IMR-90 (cell line): ENCODE results near the gene PLA2G4B. TPM values are rescaled to one million over a fixed set of nuclear protein-coding genes. Genes with fewer than 3 reads are reported as not detected.

Experiments used
- ATAC-seq: fragments of 200-7000 bp; cut with Tn5 transposase; 2 replicates; pipeline ENCODE4 v1.9.1; 2020; ENCODE audit warnings: low read depth, mild to moderate bottlenecking, moderate library complexity
- BruUV-seq: library from RNA; stranded (reverse); fragments of 400-500 nt; replicated peaks from 2 replicates; lab custom pipeline; 2021; lab: Mats Ljungman, UMichigan
- CTCF ChIA-PET: fragments of 300-600 bp; formaldehyde crosslinking; extraction: SDS; loops from one replicate; lab custom pipeline; 2021; ENCODE audit warnings: antibody characterized with exemption; lab: Yijun Ruan, JAX
- POLR2A ChIA-PET: fragments of 300-600 bp; sonication (Branson Sonifier 250); formaldehyde crosslinking; loops from one replicate; lab custom pipeline; 2022; ENCODE audit warnings: antibody characterized with exemption; ENCODE audit not compliant: unreplicated experiment; lab: Charles Lee
- DNase-seq: peaks from one replicate; pipeline ENCODE4 v3.0.0; 2013
- H2AFZ ChIP-seq: replicated peaks from 2 replicates; pipeline ENCODE3; 2013; ENCODE audit warnings: low read length, mild to moderate bottlenecking; ENCODE audit not compliant: poor library complexity
- H2AK5ac ChIP-seq: 2 replicates; pipeline ENCODE4 v1.6.1; 2013; ENCODE audit warnings: low read depth, low read length, inconsistent platforms
- H2AK9ac ChIP-seq: replicated peaks from 2 replicates; pipeline ENCODE3; 2013; ENCODE audit warnings: mild to moderate bottlenecking, low read depth, low read length, moderate library complexity; ENCODE audit not compliant: poor library complexity
- H2BK120ac ChIP-seq: 2 replicates; pipeline ENCODE4 v1.6.1; 2013; ENCODE audit warnings: low read depth, low read length, inconsistent platforms
- H2BK15ac ChIP-seq: 3 replicates; pipeline ENCODE4 v1.6.1; 2013; ENCODE audit warnings: low read depth, low read length, inconsistent platforms
- H2BK20ac ChIP-seq: 2 replicates; pipeline ENCODE4 v1.6.1; 2013; ENCODE audit warnings: low read depth, mild to moderate bottlenecking, inconsistent platforms, low read length, moderate library complexity
- H2BK5ac ChIP-seq: 2 replicates; pipeline ENCODE4 v1.6.1; 2013; ENCODE audit warnings: mild to moderate bottlenecking, low read depth, low read length, inconsistent platforms; ENCODE audit not compliant: poor library complexity, severe bottlenecking
- H3K14ac ChIP-seq: replicated peaks from 2 replicates; pipeline ENCODE4 v1.6.1; 2013; ENCODE audit warnings: low read depth, low read length, inconsistent platforms
- H3K18ac ChIP-seq: 2 replicates; pipeline ENCODE4 v1.6.1; 2013; ENCODE audit warnings: low read depth, low read length, control low read depth
- H3K23ac ChIP-seq: 2 replicates; pipeline ENCODE4 v1.6.1; 2013; ENCODE audit warnings: low read depth, low read length, inconsistent platforms
- H3K27ac ChIP-seq: 2 replicates; pipeline ENCODE4 v1.5.1; 2013; ENCODE audit warnings: mild to moderate bottlenecking, control low read depth, low read length; ENCODE audit not compliant: insufficient read depth
- H3K27me3 ChIP-seq: 2 replicates; pipeline ENCODE4 v1.6.1; 2013; ENCODE audit warnings: low read length; ENCODE audit not compliant: control insufficient read depth, insufficient read depth
- H3K36me3 ChIP-seq: 2 replicates; pipeline ENCODE4 v1.6.1; 2013; ENCODE audit warnings: low read length, mixed read lengths; ENCODE audit not compliant: control insufficient read depth, insufficient read depth
- H3K4ac ChIP-seq: 2 replicates; pipeline ENCODE4 v1.6.1; 2013; ENCODE audit warnings: low read depth, low read length, inconsistent platforms
- H3K4me1 ChIP-seq: 2 replicates; pipeline ENCODE4 v1.6.1; 2013; ENCODE audit warnings: low read length, mixed read lengths; ENCODE audit not compliant: control insufficient read depth, insufficient read depth
- H3K4me2 ChIP-seq: 2 replicates; pipeline ENCODE4 v1.6.1; 2013; ENCODE audit warnings: low read depth, mild to moderate bottlenecking, control low read depth, low read length, moderate library complexity
- H3K4me3 ChIP-seq: 2 replicates; pipeline ENCODE4 v1.5.1; 2013; ENCODE audit warnings: low read depth, mild to moderate bottlenecking, control low read depth, low read length, moderate library complexity; ENCODE audit not compliant: insufficient read depth
- H3K56ac ChIP-seq: 2 replicates; pipeline ENCODE4 v1.6.1; 2013; ENCODE audit warnings: low read length, inconsistent platforms; ENCODE audit not compliant: insufficient read depth; ENCODE audit errors: extremely low read depth
- H3K79me1 ChIP-seq, 2 experiments: 2 replicates each; pipeline ENCODE4 v1.6.1; 2013; ENCODE audit warnings: low read length in 2 of 2, inconsistent platforms in 1 of 2, low read depth in 1 of 2
- H3K9ac ChIP-seq: 2 replicates; pipeline ENCODE4 v1.6.1; 2013; ENCODE audit warnings: low read depth, low read length, control low read depth
- H3K9me1 ChIP-seq: 2 replicates; pipeline ENCODE4 v1.6.1; 2013; ENCODE audit warnings: low read length, inconsistent platforms; ENCODE audit not compliant: insufficient read depth
- H3K9me3 ChIP-seq: 2 replicates; pipeline ENCODE4 v1.6.1; 2013; ENCODE audit warnings: low read length; ENCODE audit not compliant: control insufficient read depth, insufficient read depth
- H4K20me1 ChIP-seq: 2 replicates; pipeline ENCODE4 v1.6.1; 2013; ENCODE audit warnings: low read length, inconsistent platforms; ENCODE audit not compliant: insufficient read depth
- H4K5ac ChIP-seq: 2 replicates; pipeline ENCODE4 v1.6.1; 2013; ENCODE audit warnings: mild to moderate bottlenecking, low read depth, low read length, control low read depth
- H4K8ac ChIP-seq, 2 experiments: 2 replicates each; pipeline ENCODE4 v1.6.1; 2013; ENCODE audit warnings: low read depth in 2 of 2, low read length in 2 of 2, control low read depth in 1 of 2, inconsistent platforms in 1 of 2
- H4K91ac ChIP-seq: 2 replicates; pipeline ENCODE4 v1.6.1; 2013; ENCODE audit warnings: low read depth, low read length, inconsistent platforms; ENCODE audit not compliant: insufficient read depth
- BHLHE40 ChIP-seq: fragments of 150-350 bp; IDR thresholded peaks from 2 replicates; pipeline ENCODE4 v1.6.1; 2016; ENCODE audit warnings: mild to moderate bottlenecking, low read depth, low read length
- CEBPB ChIP-seq: IDR thresholded peaks from 2 replicates; pipeline ENCODE4 v1.6.1; 2012; ENCODE audit warnings: low read depth, low read length, improper control_type of control experiment
- CHD1 ChIP-seq: IDR thresholded peaks from 2 replicates; pipeline ENCODE4 v1.6.1; 2012; ENCODE audit warnings: low read depth, low read length, improper control_type of control experiment
- FOS ChIP-seq: fragments of 150-350 bp; IDR thresholded peaks from 2 replicates; pipeline ENCODE4 v1.6.1; 2016; ENCODE audit warnings: low read depth, low read length
- MAZ ChIP-seq: IDR thresholded peaks from 2 replicates; pipeline ENCODE4 v1.6.1; 2012; ENCODE audit warnings: low read depth, mild to moderate bottlenecking, low read length, improper control_type of control experiment, moderate library complexity, borderline replicate concordance
- RAD21 ChIP-seq: IDR thresholded peaks from 2 replicates; pipeline ENCODE4 v1.6.1; 2012; ENCODE audit warnings: low read length, improper control_type of control experiment
- RFX5 ChIP-seq: IDR thresholded peaks from 2 replicates; pipeline ENCODE4 v1.8.0; 2012; ENCODE audit warnings: low read depth, mild to moderate bottlenecking, low read length, moderate library complexity
- SMC3 ChIP-seq: fragments of 150-350 bp; IDR thresholded peaks from 2 replicates; pipeline ENCODE4 v1.6.1; 2016; ENCODE audit warnings: low read depth, mild to moderate bottlenecking, antibody characterized with exemption, low read length, moderate library complexity
- WGBS, 2 experiments: methylation state at CpG; one replicate each; pipeline versions ENCODE4 v1.1.5 to v1.1.7; 2013; ENCODE audit warnings: missing lambda C conversion rate in 2 of 2; ENCODE audit not compliant: insufficient read length in 1 of 2; ENCODE audit errors: extremely low coverage in 2 of 2; 5-methylcytosine and 5-hydroxymethylcytosine counted together
- dilution Hi-C: fragments of 300-500 bp; cut with HindIII; formaldehyde crosslinking; loops from one replicate; pipeline ENCODE4 v1.14.3; 2018; ENCODE audit warnings: low sequenced_read_pairs; ENCODE audit not compliant: unreplicated experiment
- in situ Hi-C: fragments of 300-500 bp; cut with MboI; formaldehyde crosslinking; loops from 3 replicates; pipeline ENCODE4 v1.14.3; 2019; ENCODE audit warnings: low sequenced_read_pairs, inconsistent platforms, mixed read lengths
- intact Hi-C: fragments of 100-400 bp; cut with micrococcal nuclease; formaldehyde crosslinking; loops from 2 replicates; pipeline ENCODE4 v1.10.0; 2022
- polyA plus RNA-seq, 3 experiments: library from polyadenylated mRNA; depleted of rRNA; stranded (reverse); fragments of >200 nt; gene quantifications; 2 replicates each; pipeline ENCODE4 v1.2.3, GENCODE V29; 2012; ENCODE audit warnings: low replicate concordance in 1 of 3
- total RNA-seq: library from RNA; depleted of rRNA; stranded (reverse); fragments of >200 nt; gene quantifications from 2 replicates; pipeline ENCODE4 v1.2.3, GENCODE V29; 2012

Gene PLA2G4B
- total and polyA plus RNA-seq, 2 of the 4 experiments (the other 2 are of a cell fraction) = 0.18 to 3.1 TPM

GRCh38 chr15:41870689-41871081, 32.0 kb downstream of the PLA2G4B start:
- H3K27me3 ChIP-seq = peaks cover 12% of the 10 kb centered on the region; the same call in 1 of the 2 replicates
- H2BK20ac ChIP-seq = no peak overlapping the region
- no peak overlapping the region for H3K4me2 ChIP-seq
- H3K9me1 ChIP-seq = 0 out of 2 replicates have a peak, but pooled peaks cover 2% of the 10 kb centered on the region
- H4K91ac ChIP-seq = no peak overlapping the region
- no peak overlapping the region for H2BK15ac ChIP-seq
- no peak overlapping the region for H4K8ac ChIP-seq
- DNase-seq (peak; percentile 93), ATAC-seq (peak; percentile 86)
- in situ Hi-C loops (no loop called here), dilution Hi-C loops (no loop called here), intact Hi-C loops (no loop called here)
- 9% methylated on average over 5 of the region's 9 CpGs; no CpG with 5 or more reads in 1 of the 2 experiments for WGBS, 2 experiments
- no peak overlapping the region for H2AK9ac ChIP-seq
- no peak overlapping the region for H3K4me3 ChIP-seq
- no TSS peak for BruUV-seq
- H3K4ac ChIP-seq = no peak overlapping the region
- peak overlapping the region; percentile 28 for H2AFZ ChIP-seq
- H3K27ac ChIP-seq = no peak overlapping the region
- peak overlapping the region; percentile 29; the same call in 1 of the 2 replicates for H2AK5ac ChIP-seq
- H3K14ac ChIP-seq = no peak overlapping the region
- no peak overlapping the region for H3K18ac ChIP-seq
- no peak overlapping the region for H3K23ac ChIP-seq
- CTCF ChIA-PET = no interaction called here
- POLR2A ChIA-PET = no interaction called here
- TF ChIP-seq CEBPB (peak; percentile 27; the same call in 1 of the 2 replicates), SMC3 (0 out of 2 replicates have a peak, but pooled peaks have one; percentile 22), MAZ (peak; percentile 6; the same call in 1 of the 2 replicates), RAD21 (0 out of 2 replicates have a peak, but pooled peaks have one; percentile 5), RFX5 (no peak), FOS (peak; percentile 75), CHD1 (no peak), BHLHE40 (peak; percentile 24; the same call in 1 of the 2 replicates)
- no peak overlapping the region for H2BK5ac ChIP-seq
- H4K20me1 ChIP-seq = peaks cover 3% of the 10 kb centered on the region; the same call in 1 of the 2 replicates
- no peaks in the 10 kb centered on the region for H3K9me3 ChIP-seq
- H3K9ac ChIP-seq = no peak overlapping the region
- H3K36me3 ChIP-seq = no peaks in the 10 kb centered on the region
- no peak overlapping the region for H2BK120ac ChIP-seq
- no peak overlapping the region for H4K5ac ChIP-seq
- H3K79me1 ChIP-seq = no peaks in the 10 kb centered on the region
- peaks cover 2% of the 10 kb centered on the region; the same call in 1 of the 2 replicates for H3K4me1 ChIP-seq
- no peak overlapping the region for H3K56ac ChIP-seq
